ENCODE results near the gene PDE4D.

PDE4D gene

GRCh38 chr5:59178071-59178470 is 715.5 kb downstream of the PDE4D start:
- no peak for DNase-seq (ENCODE audit: low read depth in 2 of 2)

GRCh38 chr5:59177644-59178043 is 715.9 kb downstream of the PDE4D start:
- no peak for DNase-seq (ENCODE audit: low read depth in 2 of 2)

- DNase-seq (ENCODE audit: low read depth in 2 of 2) = no peak
These were observed 719.2 kb downstream of the PDE4D start for GRCh38 chr5:59174248-59174844.

GRCh38 chr5:59173578-59173977 is 719.9 kb downstream of the PDE4D start:
- DNase-seq (ENCODE audit: low read depth in 2 of 2) = no peak

DNA sequence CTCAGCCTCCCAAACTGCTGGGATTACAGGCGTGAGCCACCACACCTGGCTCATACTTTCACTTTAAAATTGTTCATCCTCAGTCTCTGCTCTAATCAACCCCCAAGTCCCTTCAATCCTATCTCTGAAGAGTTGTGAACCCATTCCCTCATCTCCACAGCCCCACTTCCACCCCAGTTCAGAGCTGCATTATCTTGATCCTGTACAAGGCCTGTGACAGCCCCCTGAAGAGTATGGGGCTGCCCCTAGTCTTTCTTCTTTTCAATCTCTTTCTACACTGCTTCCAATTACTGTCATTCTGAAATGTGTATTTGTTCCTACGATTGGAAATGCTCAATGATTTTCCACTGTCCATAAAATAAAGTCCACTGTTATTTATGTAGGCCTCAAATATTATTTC is 722.4 kb downstream of the PDE4D start:
- DNase-seq (ENCODE audit: low read depth in 2 of 2) = no peak

DNA sequence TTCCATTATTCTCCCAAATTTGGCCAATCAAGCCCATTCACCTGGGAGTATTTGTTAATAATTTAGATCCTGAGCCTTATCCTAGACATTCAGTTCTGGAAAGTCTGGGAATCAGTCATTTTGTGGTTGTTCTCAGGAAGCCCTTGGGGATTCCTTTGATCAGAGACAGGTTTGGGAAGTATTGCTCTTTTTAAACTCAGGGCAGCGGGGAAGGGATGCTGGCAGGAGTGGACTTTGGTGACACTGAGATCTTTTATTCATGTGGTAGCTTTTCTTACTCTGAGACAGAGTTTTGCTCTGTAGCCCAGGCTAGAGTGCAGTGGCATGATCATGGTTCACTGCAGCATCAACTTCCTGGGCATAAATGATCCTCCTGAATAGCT is 723.8 kb downstream of the PDE4D start:
- DNase-seq (ENCODE audit: low read depth in 2 of 2) = no peak

GRCh38 chr5:59169081-59169767 is 724.3 kb downstream of the PDE4D start:
- no peak for DNase-seq (ENCODE audit: low read depth in 2 of 2)

DNA sequence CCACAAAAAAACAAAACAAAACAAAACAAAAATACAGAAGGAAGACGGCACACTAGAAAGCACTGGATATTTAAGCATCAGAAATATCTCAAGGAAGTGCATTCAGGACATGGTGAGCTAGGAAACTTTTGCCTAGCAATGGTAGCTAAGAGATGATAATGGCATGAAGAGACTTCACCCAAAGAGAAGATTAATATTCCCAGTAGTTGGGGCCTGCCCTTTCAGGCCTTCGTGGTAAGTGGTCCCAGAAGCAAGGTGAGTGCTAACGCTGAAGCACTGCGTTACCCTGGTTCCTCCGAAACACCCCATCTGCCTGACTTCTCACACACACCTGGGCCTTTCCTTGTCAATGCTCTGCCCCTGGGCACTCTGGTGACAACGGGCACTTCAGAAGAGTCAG is 725.5 kb downstream of the PDE4D start:
- DNase-seq (ENCODE audit: low read depth in 2 of 2) = no peak

- DNase-seq (ENCODE audit: low read depth in 2 of 2) = no peak
These were observed 729.3 kb downstream of the PDE4D start for GRCh38 chr5:59164041-59164830.

GRCh38 chr5:59161221-59162105 is 732.1 kb downstream of the PDE4D start:
- DNase-seq (ENCODE audit: low read depth in 2 of 2) = no peak

DNA sequence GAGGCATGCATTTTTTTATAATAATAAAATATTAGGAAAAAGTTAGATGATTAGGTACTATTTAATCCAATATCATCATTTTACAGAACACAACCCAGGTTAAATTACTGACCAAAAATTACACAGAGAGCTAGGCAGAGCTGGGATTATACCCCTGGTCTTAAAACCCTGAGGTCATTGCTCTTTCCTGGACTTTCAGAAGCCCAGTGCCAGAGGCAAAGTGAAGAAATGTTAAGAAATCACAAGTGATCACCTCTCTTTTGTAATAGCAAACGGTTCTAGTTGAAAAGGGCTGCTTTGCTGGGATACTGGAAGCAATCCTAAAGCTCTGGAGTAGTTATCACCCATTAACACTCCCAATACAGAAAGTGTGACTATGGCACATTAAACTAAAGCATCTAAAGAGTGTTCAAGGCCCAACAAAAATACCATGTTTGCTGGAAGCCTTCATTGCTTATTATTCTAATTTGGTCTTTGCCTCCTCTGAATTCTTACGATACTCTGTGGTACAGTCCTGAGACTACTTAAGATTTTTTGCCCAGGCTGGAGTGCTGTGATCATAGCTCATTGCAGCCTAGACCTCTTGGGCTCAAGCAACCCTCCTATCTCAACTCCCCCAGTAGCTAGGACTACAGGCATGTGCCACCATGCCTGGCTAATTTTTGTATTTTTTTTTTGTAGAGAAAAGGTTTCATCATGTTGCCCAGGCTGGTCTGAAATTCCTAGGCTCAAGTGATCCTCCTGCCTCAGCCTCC is 734.7 kb downstream of the PDE4D start:
- DNase-seq (ENCODE audit: low read depth in 2 of 2) = no peak

GRCh38 chr5:59158165-59158564 is 735.4 kb downstream of the PDE4D start:
- no peak for DNase-seq (ENCODE audit: low read depth in 2 of 2)

GRCh38 chr5:59157068-59157467 is 736.5 kb downstream of the PDE4D start:
- DNase-seq (ENCODE audit: low read depth in 2 of 2) = no peak

- no peak for DNase-seq (ENCODE audit: low read depth in 2 of 2)
These were observed 740.8 kb downstream of the PDE4D start for GRCh38 chr5:59152701-59153245.

DNA sequence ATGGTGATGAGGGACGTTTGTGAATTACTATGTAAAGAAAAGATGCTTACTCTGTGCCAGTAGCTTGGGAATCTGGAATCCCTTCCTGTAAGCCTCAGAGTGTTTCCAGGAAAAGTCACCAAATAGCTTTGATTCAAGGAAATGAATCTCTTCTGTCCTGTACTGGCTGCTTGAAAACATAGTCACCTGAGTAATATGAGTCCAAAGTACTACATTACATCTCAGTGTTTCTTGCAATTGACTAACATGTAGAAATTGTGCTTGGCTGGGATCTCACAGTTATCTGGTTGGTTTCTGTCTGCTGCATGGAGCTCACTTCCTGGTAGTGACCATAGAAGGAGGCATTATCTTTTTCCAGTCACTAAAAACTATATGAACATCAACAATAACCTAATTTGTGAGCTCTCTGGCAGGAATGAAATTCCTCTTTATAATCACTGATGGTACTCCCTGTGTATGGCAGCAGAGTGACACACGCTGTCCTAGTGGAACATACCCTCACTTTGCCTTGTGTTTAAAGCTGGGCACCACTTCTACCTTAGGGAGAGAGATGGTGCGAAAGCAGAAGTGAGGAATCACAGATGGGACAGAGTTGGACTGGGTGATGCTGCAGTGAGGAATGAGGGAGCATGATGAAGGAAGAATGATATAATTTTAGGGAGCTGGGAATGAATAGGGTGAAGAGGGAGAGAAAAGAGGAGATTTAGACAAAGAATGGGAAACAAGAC is 742.2 kb downstream of the PDE4D start:
- no peak for DNase-seq (ENCODE audit: low read depth in 2 of 2)

DNA sequence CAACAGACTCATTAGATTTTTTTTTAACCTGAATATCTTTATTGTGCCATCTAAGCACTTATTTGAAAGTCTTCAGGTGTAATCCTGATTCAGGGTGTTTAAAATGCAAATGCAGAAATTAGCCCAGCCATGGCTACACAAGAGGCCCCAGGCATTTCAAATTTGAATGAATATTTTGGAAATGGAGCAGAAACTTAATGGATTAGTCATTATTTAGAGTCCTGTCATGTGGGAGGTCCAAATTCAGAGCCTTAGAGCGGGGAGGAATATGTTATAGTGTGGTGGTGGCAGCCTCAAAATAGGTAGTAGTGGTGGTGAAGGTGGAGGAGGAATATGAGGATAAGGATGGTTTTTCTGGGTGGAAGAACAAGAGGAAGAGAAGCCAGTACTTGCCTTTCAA is 743.7 kb downstream of the PDE4D start:
- no peak for DNase-seq (ENCODE audit: low read depth in 2 of 2)

- no peak for DNase-seq (ENCODE audit: low read depth in 2 of 2)
These were observed 744.3 kb downstream of the PDE4D start for GRCh38 chr5:59149271-59149670.

GRCh38 chr5:59146729-59147128 is 746.8 kb downstream of the PDE4D start:
- no peak for DNase-seq (ENCODE audit: low read depth in 2 of 2)

GRCh38 chr5:59143926-59144333 is 749.6 kb downstream of the PDE4D start:
- no peak for DNase-seq (ENCODE audit: low read depth in 2 of 2)

DNA sequence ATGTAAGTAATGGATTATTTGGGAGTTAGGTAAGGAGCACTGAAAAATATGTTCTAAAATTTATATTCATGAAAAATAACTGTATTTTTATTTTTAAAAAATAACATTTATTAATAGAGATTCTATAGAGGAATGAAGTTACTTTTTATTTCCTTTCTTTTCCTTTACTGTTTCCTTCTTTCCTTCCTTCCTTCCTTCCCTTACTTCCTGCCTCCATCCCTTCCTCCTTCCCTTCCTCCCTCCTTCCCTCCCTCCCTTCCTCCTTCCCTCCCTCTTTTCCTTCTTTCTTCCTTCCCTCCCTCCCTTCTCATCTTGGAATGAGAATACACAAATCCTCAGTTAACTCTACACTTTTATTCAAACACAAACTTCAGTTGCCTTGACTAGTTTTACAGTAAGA is 750.6 kb downstream of the PDE4D start:
- no peak for DNase-seq (ENCODE audit: low read depth in 2 of 2)

All from stimulated activated CD8-positive, alpha-beta memory T cell treated with anti-CD3 and anti-CD28 coated beads, Interleukin-7, amount 100 ng/mL, for 1 hour (primary cell).